Measurements from ENCODE around the gene CAPZA2.
"Not testable (repeated sequence)": the region's sequence is repeated elsewhere in the genome, so short reads cannot be mapped to it uniquely, and the experiment has no call there.

Gene CAPZA2

GRCh38 chr7:116955801-116956476, 93.6 kb downstream of the CAPZA2 start:
- DNase-seq: no peak

GRCh38 chr7:116956477-116956804, 94.1 kb downstream of the CAPZA2 start:
- no peak for DNase-seq

- DNase-seq: no peak
Measured at GRCh38 chr7:116957874-116958273, 95.5 kb downstream of the CAPZA2 start.

- not testable (repeated sequence) for DNase-seq
Measured at GRCh38 chr7:116961966-116962673, 99.7 kb downstream of the CAPZA2 start.

- DNase-seq: no peak
Measured at GRCh38 chr7:116963234-116963633, 100.8 kb downstream of the CAPZA2 start.

GRCh38 chr7:116966601-116967000, 104.2 kb downstream of the CAPZA2 start:
- no peak for DNase-seq

GRCh38 chr7:116967254-116967922, 105.0 kb downstream of the CAPZA2 start:
- no peak for DNase-seq

- DNase-seq: no peak
Measured at GRCh38 chr7:116967983-116968382, 105.6 kb downstream of the CAPZA2 start.

GRCh38 chr7:116968631-116969030, 106.2 kb downstream of the CAPZA2 start:
- no peak for DNase-seq

- DNase-seq: no peak
Measured at GRCh38 chr7:116969371-116969902, 107.0 kb downstream of the CAPZA2 start.

- no peak for DNase-seq
Measured at GRCh38 chr7:116970238-116970910, 108.0 kb downstream of the CAPZA2 start.

GRCh38 chr7:116971153-116971552, 108.8 kb downstream of the CAPZA2 start:
- DNase-seq: not testable (repeated sequence)

All from 8988T (cell line).